Measurements from ENCODE around the gene VPS8.

- TF ChIP-seq POLR2A (IDR thresholded peaks at IDR 0.05; ENCODE audit: low read depth, low read length) (no peak), POLR2AphosphoS5 (IDR thresholded peaks at IDR 0.05; ENCODE audit: low read depth, low read length) (no peak), TAF1 (IDR thresholded peaks at IDR 0.05; ENCODE audit: low read depth, low read length) (no peak), SPI1 (IDR thresholded peaks at IDR 0.05; ENCODE audit: low read depth, low read length) (no peak), PAX5 (IDR thresholded peaks at IDR 0.05; ENCODE audit: insufficient read depth, low read length, severe bottlenecking) (no peak)
Measured at GRCh38 chr3:184850201-184850600, 38.2 kb downstream of the VPS8 start.

Data from GM12891 (cell line).